GM13976 (cell line): ENCODE results near the gene GAPDH.
"Not testable (repeated sequence)": the region's sequence is repeated elsewhere in the genome, so short reads cannot be mapped to it uniquely, and the experiment has no call there.

ENCODE experiments used
- DNase-seq: peaks from one replicate; pipeline ENCODE4 v3.0.0; 2012; ENCODE audit warnings: low spot score
- in situ Hi-C: fragments of 300-500 bp; cut with MboI; formaldehyde crosslinking; loops from one replicate; pipeline ENCODE4 v1.12.0; 2022; ENCODE audit warnings: low sequenced_read_pairs, mixed read lengths, inconsistent platforms; ENCODE audit not compliant: unreplicated experiment
- TF ChIP-seq, protein P1 (sequence below): IDR thresholded peaks from 2 replicates; pipeline ENCODE4 v1.5.1; 2012; ENCODE audit warnings: borderline replicate concordance, mild to moderate bottlenecking; ENCODE audit not compliant: insufficient read depth; ENCODE audit errors: extremely low read depth, missing control alignments, control extremely low read depth

The GAPDH gene

DNA sequence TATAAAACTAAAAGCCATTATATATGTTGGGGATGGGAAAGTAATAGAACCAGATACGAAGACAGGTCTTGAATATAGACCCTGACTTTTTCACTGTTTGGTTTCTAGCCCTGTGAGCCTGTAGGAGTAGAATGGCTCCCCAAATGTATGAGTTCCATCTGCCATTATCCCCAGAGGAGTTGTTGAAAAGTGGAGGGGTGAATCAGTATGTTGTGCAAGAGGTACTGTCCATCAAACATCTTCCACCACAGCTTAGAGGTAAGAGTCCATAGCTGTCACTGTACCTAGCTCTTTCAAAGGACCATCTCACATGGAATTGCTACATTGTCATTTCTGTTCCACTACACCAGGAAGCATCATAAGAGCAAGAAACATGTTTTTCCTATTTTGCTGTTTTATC is 39.3 kb upstream of the GAPDH start:
- in situ Hi-C loops = no loop called here

GRCh38 chr12:6497291-6497690 is 37.0 kb upstream of the GAPDH start:
- DNase-seq, in situ Hi-C loops: not testable (repeated sequence)

More for the DNA sequence above, 39.3 kb upstream of the GAPDH start:
- no peak for DNase-seq
- TF ChIP-seq, protein P1, sequence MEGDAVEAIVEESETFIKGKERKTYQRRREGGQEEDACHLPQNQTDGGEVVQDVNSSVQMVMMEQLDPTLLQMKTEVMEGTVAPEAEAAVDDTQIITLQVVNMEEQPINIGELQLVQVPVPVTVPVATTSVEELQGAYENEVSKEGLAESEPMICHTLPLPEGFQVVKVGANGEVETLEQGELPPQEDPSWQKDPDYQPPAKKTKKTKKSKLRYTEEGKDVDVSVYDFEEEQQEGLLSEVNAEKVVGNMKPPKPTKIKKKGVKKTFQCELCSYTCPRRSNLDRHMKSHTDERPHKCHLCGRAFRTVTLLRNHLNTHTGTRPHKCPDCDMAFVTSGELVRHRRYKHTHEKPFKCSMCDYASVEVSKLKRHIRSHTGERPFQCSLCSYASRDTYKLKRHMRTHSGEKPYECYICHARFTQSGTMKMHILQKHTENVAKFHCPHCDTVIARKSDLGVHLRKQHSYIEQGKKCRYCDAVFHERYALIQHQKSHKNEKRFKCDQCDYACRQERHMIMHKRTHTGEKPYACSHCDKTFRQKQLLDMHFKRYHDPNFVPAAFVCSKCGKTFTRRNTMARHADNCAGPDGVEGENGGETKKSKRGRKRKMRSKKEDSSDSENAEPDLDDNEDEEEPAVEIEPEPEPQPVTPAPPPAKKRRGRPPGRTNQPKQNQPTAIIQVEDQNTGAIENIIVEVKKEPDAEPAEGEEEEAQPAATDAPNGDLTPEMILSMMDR = no peak

GRCh38 chr12:6500466-6500865 is 33.9 kb upstream of the GAPDH start:
- no peak for DNase-seq
- in situ Hi-C loops = no loop called here
- TF ChIP-seq, protein P1 = no peak

DNA sequence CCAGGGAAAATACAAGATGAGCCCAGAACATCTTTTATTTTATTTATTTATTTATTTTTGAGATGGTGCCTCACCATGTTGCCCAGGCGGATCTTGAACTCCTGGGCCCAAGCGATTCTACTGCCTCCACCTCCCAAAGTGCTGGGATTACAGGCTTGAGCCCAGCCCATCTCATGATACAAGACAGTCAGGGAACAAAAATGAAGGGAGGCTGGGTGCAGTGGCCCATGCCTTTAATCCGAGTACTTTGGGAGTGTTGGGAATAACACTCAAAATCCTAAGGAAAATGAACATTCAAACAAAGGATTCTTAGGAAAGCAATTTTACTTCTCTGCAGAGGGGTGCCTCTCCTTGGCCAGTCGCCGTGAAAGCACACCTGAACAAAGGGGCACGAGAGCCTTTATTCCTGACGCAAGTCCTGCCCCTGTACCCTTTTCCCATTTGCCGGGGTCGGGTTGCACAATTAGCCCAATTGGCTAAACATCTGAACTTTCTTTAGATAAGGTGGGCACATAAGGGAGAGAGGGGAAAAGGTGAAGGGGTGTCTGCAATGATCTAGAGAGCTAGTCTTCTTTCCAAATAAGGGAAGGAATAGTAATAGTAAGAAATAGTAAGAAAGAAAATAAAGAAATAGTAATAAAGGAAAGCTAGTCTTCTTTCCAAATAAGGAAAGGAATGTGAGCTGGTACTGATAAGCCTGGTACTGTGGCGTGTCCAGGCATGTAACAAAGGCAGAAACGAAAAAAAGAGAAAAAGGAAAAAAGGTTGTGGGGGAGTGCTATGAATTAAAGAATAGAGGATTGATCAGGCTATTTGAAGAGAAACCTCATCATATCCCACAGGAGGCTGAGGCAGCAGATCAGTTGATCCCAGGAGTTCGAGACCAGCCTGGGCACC is 27.0 kb upstream of the GAPDH start:
- no peak for DNase-seq
- in situ Hi-C loops = no loop called here
- TF ChIP-seq, protein P1 = no peak

GRCh38 chr12:6508087-6508486 is 26.2 kb upstream of the GAPDH start:
- TF ChIP-seq, protein P1 = no peak
- in situ Hi-C loops = no loop called here
- no peak for DNase-seq

DNA sequence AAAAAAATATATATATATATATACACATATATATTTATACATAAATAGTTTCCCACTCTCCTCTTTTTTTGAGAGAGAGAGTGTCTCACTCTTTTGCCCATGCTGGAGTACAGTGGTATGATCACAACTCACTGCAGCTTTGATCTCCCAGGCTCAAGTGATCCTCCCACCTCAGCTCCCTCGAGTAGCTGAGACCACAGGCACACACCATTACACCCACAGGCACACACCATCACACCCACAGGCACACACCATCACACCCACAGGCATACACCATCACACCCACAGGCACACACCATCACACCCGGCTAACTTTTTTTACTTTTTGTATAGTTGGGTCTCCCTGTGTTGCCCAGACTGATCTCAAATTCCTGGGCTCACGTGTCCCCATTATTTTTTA is 14.1 kb upstream of the GAPDH start:
- in situ Hi-C loops = no loop called here
- DNase-seq = no peak
- TF ChIP-seq, protein P1 = no peak

- TF ChIP-seq, protein P1 = no peak
- no peak for DNase-seq
- in situ Hi-C loops = no loop called here
These were observed 12.1 kb upstream of the GAPDH start for GRCh38 chr12:6522193-6522592.
